GM18867 (cell line): ENCODE data around the gene ANKRD24.
"Not testable (repeated sequence)": the region's sequence is repeated elsewhere in the genome, so short reads cannot be mapped to it uniquely, and the experiment has no call there.

Experiments used
- ATAC-seq: cut with Tn5 transposase; IDR thresholded peaks from one replicate; pipeline ENCODE4 v1.9.1; 2021; ENCODE audit warnings: mild to moderate bottlenecking, moderate library complexity; ENCODE audit not compliant: unreplicated experiment

Gene ANKRD24

DNA sequence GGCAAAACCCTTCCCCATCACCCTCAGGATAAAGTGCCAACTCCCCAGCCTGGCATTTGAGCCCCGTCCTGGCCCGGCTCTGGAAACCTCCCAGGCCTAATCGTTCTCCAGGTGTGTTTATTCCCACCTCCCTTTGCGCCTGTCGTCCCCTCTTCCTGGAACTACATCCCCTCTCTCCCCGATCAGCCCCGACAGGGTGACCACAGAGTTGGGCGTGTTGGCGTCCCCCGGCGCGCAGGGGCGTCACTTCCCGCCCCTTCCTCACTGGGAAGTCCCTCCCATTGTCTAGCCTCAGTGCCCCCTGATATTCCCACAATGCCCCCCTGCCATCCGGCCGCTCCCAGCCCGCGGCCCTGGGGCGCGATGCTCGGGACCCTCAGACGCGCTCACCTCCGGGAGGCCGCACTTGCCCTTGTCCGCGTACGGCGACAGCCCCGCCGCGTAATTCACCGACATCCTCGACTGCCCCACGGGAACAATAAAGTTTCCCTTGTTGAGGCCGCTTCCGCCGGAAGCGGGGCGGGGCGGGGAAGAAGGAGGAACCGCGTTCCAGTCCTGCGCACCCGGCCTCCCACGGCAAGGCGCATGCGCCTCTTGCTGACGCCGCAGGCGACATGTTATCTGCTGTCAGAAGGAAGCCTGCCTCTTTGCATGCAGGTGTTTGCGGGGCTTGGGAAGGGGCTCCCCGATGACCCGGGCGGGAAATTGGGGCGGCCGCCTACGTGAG lies at the start of gene ANKRD24, which contains the start of gene SIRT6:
Gene ANKRD24, plus strand, starts transcription at position 606 of the 727 bp plus-strand sequence. CDS start 3,737 bp downstream, outside the sequence.
Gene SIRT6, minus strand, starts transcription at position 480 of the 727 bp plus-strand sequence. Its CDS starts 24 bp downstream, at position 456.
- ATAC-seq = peak; percentile 66

GRCh38 chr19:4134351-4134750 lies 48.1 kb upstream of the ANKRD24 start:
- ATAC-seq = no peak

GRCh38 chr19:4135386-4135785 lies 47.1 kb upstream of the ANKRD24 start:
- not testable (repeated sequence) for ATAC-seq

- ATAC-seq = no peak
Measured at GRCh38 chr19:4136680-4137088, 45.8 kb upstream of the ANKRD24 start.

GRCh38 chr19:4138445-4138844 lies 44.0 kb upstream of the ANKRD24 start:
- no peak for ATAC-seq

DNA sequence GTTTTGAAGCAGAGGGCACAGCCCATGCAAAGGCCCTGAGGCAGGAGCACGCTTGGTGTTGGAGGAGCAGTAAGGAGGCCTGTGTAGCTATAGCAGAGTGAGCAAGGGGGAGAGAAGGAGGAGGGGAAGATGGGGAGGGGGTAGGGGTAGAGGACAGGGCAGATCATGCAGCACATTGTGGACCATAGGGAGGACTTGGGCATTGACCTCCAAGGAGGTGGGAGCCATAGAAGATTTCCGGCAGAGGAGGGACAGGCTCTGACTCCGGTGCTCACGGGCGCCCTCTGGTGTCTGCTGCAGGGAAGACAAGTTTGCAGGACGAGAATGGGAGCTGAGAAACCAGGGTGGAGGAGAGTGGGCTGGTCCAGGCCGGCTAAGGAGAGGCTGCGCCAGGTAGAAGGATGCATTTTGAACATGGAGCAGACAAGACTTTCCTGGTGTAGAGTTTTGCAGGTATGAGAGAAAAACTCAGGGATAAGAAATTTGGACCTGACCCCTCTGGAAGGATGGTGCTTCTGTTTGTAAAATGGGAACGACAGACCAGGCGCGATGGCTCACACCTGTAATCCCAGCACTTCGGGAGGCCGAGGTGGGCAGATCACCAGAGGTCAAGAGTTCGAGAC lies 42.8 kb upstream of the ANKRD24 start:
- ATAC-seq = no peak

GRCh38 chr19:4140237-4140711 lies 42.2 kb upstream of the ANKRD24 start:
- no peak for ATAC-seq

- ATAC-seq = not testable (repeated sequence)
Measured at GRCh38 chr19:4142916-4143315, 39.6 kb upstream of the ANKRD24 start.

GRCh38 chr19:4144666-4145249 lies 37.7 kb upstream of the ANKRD24 start:
- ATAC-seq = no peak

GRCh38 chr19:4149518-4150288 lies 32.8 kb upstream of the ANKRD24 start:
- no peak for ATAC-seq

DNA sequence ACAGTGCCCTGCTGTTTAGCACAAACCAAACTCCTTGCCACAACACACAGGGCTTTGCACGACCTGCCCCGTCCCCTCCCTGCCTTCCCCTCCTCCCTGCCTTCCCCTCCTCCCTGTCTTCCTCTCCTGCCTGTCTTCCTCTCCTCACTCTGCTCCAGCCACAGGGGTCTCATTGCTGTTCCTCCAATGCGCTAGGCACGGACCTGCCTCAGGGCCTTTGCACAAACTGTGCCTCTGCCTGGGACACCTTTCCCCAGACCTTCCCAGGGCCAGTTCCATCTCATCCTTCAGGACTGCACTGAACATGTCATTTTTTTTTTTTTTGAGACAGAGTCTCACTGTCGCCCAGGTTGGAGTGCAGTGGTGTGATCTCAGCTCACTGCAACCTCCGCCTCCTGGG lies 30.9 kb upstream of the ANKRD24 start:
- no peak for ATAC-seq

DNA sequence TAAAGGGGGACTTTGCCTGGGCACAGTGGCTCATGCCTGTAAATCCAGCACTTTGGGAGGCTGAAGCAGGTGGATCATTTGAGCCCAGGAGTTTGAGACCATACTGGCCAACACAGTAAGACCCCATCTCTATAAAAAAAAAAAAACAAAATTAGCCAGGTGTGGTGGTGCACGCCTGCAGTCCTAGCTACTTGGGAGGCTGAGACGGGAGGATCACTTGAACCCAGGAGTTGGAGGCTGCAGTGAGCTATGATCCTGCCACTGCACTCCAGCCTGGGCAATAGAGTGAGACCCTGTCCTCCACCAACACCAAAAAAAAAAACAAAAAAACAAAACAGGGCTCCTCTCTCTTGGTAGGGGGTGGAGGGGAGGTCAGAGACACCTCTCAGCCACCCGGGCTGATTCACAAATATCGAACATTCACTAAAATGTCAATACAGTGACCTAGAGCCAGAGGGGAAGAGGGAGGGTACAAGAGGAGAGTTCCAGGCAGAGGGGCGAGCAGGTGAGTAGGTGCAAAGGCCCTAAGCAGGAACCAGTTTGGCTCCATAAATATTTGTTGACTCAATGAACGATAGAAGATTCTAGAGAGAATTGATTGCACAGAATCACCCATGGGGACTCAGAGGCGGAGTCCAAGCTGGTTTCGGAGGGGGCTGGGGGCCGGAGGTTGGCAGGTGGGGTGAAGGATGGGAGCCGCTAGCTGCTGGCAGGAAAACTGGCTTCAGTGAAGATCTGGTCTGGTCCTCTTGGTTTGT lies 30.1 kb upstream of the ANKRD24 start:
- ATAC-seq = no peak

GRCh38 chr19:4154571-4155312 lies 27.7 kb upstream of the ANKRD24 start:
- ATAC-seq = no peak

GRCh38 chr19:4157164-4157563 lies 25.3 kb upstream of the ANKRD24 start:
- ATAC-seq = no peak

GRCh38 chr19:4157971-4158370 lies 24.5 kb upstream of the ANKRD24 start:
- ATAC-seq = not testable (repeated sequence)

GRCh38 chr19:4161415-4162077 lies 20.9 kb upstream of the ANKRD24 start:
- no peak for ATAC-seq

DNA sequence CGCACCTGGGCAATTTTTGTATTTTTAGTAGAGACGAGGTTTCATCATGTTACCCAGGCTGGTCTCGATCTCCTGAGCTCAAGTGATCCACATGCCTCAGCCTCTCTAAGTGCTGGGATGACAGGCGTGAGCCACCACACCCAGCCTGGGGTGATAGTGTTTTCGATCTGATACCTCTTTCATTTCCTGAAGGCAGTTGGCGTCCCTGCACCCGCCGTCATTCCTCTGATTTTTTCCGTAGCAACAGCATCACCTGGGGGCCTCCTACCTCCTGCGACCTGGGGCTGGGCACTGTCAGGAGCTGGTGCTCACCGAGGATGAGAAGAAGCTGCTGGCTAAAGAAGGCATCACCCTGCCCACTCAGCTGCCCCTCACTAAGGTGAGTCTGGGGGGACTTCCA lies 18.2 kb upstream of the ANKRD24 start:
- ATAC-seq = no peak

DNA sequence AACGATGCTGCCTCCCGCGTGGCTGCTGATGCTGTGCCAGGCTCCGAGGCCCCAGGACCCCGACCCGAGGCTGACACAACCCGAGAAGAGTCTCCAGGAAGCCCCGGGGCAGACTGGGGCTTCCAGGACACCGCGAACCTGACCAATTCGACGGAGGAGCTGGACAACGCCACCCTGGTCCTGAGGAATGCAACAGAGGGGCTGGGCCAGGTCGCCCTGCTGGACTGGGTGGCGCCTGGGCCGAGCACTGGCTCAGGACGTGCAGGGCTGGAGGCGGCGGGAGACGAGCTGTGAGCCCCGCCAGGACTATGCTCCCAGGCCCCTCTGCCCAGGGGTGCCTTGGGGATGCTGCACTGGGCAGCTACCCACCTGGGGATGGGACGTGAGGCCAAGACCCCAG lies 10.8 kb upstream of the ANKRD24 start:
- no peak for ATAC-seq

DNA sequence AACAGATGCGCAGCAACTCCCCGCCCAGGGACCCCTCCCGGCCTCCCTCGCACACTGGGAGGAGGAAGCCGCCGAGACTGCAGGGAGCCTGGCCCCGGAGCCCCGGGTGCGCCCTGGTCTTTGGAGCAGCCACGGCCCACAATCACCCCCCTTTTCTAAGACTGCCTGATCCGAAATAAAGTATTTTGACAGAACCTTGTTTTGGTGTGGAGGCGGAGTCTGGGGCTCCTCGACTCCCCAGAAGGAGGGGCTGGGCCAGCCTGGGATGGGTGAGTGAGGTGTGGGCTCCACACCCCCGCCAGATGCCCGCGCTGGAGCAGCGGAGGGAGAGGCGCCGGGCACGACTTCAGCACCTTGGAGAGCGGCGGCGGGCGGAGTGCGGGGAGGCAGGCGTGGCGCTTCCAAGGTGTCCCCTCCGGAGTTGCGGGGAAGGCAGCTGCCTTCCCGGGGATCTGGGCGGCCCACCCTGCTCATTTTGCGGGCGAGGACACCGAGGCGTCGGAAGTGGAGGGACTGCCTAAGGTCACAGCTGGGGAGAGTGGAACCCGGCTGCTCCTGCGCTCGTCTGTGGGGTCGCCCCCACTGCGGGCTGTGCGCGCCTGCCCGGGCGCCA lies 9.5 kb upstream of the ANKRD24 start:
- ATAC-seq = no peak
